HepG2 (cell line): ENCODE results near the gene FOXRED2. TPM values are rescaled to one million over a fixed set of nuclear protein-coding genes. Genes with fewer than 3 reads are reported as not detected.

Source experiments
- ATM ChIP-seq: fragments of 450-650 bp; IDR thresholded peaks from 2 replicates; pipeline ENCODE4 v1.7.1; 2017; ENCODE audit warnings: mild to moderate bottlenecking, borderline replicate concordance
- CTCF ChIP-seq: sonication (generic); formaldehyde crosslinking; IDR thresholded peaks from 2 replicates; pipeline ENCODE4 v1.5.0; 2020; ENCODE audit warnings: mild to moderate bottlenecking, missing genetic modification reagents, moderate library complexity
- FOXK2 ChIP-seq: fragments of 450-650 bp; IDR thresholded peaks from 2 replicates; pipeline ENCODE4 v1.6.1; 2016
- NPAS2 ChIP-seq: sonication (generic); formaldehyde crosslinking; IDR thresholded peaks from 2 replicates; pipeline ENCODE4 v1.8.0; 2022; ENCODE audit warnings: mild to moderate bottlenecking, missing genetic modification reagents, borderline replicate concordance
- PLSCR1 ChIP-seq: sonication (generic); formaldehyde crosslinking; IDR thresholded peaks from 2 replicates; pipeline ENCODE4 v1.5.0; 2020; ENCODE audit warnings: missing genetic modification reagents, mild to moderate bottlenecking, borderline replicate concordance
- STAG1 ChIP-seq: sonication (generic); formaldehyde crosslinking; IDR thresholded peaks from 2 replicates; pipeline ENCODE4 v1.4.0; 2020; ENCODE audit warnings: missing genetic modification reagents
- TAF15 ChIP-seq: fragments of 200-400 bp; formaldehyde crosslinking; IDR thresholded peaks from one replicate; pipeline ENCODE4 v1.6.1; 2018; ENCODE audit warnings: mild to moderate bottlenecking, low read depth, low read length; ENCODE audit not compliant: poor library complexity, severe bottlenecking
- TEAD3 ChIP-seq: optimal IDR thresholded peaks from 2 replicates; pipeline ENCODE3; 2016; ENCODE audit warnings: borderline replicate concordance
- XRCC5 ChIP-seq: fragments of 200-400 bp; formaldehyde crosslinking; optimal IDR thresholded peaks from 2 replicates; pipeline ENCODE3; 2017; ENCODE audit warnings: mild to moderate bottlenecking, low read length
- ZFP36L2 ChIP-seq: sonication (generic); formaldehyde crosslinking; IDR thresholded peaks from 2 replicates; pipeline ENCODE4 v1.4.0; 2020; ENCODE audit warnings: missing genetic modification reagents
- ZFP37 ChIP-seq: sonication (generic); formaldehyde crosslinking; IDR thresholded peaks from 2 replicates; pipeline ENCODE4 v1.4.0; 2020; ENCODE audit warnings: missing genetic modification reagents, borderline replicate concordance
- ZNF503 ChIP-seq: sonication (generic); formaldehyde crosslinking; IDR thresholded peaks from 2 replicates; pipeline ENCODE4 v1.4.0; 2020; ENCODE audit warnings: missing genetic modification reagents
- ZNF772 ChIP-seq: sonication (generic); formaldehyde crosslinking; IDR thresholded peaks from 2 replicates; pipeline ENCODE4 v1.5.0; 2020; ENCODE audit warnings: mild to moderate bottlenecking, missing genetic modification reagents
- polyA plus RNA-seq, 8 experiments: library from polyadenylated mRNA; depleted of rRNA in 3 of 8; stranded (reverse) in 7 of 8; unstranded in 1 of 8; fragments of >200 nt; fragmentation: Illumina TruSeq in 4 of 8; extraction: Trizol in 4 of 8; gene quantifications; 2 replicates each; pipeline versions ENCODE4 v1.2.1 to v1.2.3, GENCODE V29; 2011 to 2016; ENCODE audit warnings: low read depth in 4 of 8, missing spikeins in 1 of 8, mixed read lengths in 1 of 8; ENCODE audit not compliant: insufficient read depth in 1 of 8
- total RNA-seq, 5 experiments: library from RNA; depleted of rRNA; stranded (reverse); fragments of >200 nt; fragmentation: Illumina TruSeq; extraction: Trizol; gene quantifications; 2 replicates each; pipeline ENCODE4 v1.2.3, GENCODE V29; 2016; ENCODE audit warnings: low read depth in 1 of 5
- TF ChIP-seq, protein P1 (sequence below): IDR thresholded peaks from 2 replicates; pipeline ENCODE4 v1.6.1; 2012; ENCODE audit warnings: low read length, improper control_type of control experiment
- TF ChIP-seq, protein P2 (sequence below): sonication (generic); formaldehyde crosslinking; conservative IDR thresholded peaks from 2 replicates; pipeline ENCODE4 v1.4.0; 2020; ENCODE audit warnings: missing genetic modification reagents
- TF ChIP-seq, protein P3 (sequence below): IDR thresholded peaks from 2 replicates; pipeline ENCODE4 v1.6.1; 2016; ENCODE audit warnings: missing biosample characterization, missing genetic modification reagents, low read depth

Gene FOXRED2
- total and polyA plus RNA-seq, 2 of the 13 experiments (the other 11 are each of a cell fraction or from before 2014, with no cell fraction given), result 9.3 to 28.1 TPM

DNA sequence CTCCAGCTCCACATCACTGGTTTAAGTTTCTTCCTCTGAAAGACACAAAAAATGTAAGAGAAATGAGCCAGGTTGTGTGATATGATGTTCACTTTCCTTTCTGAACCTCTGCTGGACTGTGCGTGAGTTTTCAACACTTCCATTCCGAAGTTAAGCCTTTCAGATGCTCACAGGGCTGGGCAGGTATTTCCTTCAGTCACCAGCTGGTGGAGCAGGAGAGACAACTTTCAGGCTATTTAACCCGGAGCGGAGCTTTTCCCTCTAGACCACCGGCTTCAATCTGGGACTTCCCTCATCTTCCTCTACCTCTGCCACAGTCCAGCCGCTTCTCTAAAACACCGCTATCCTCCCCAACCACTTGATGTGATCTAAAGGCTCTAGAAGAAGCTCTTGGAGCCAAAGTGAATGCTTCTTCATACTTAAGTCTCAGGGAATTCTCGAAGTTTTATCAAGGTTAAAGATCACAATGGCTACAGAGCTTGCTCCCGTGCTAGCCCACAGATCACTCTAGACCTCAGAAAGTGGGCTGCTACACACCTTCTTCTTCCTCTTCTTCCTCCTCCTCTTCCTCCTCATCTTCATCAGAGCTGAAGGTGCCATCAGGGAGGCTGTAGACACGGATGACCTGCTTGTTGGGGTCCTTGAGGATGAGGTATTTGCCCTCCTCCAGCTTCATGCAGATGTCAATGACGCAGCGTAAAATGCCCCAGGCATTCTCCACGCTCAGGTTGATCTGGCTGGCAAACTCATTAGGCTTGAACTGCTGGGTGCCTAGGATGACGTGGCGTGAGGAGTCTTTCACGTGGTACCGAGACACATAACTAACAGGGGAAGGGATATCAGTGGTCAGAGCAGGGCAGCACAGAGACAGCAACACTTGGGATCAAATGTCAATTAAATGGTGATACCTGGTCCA is 4.4 kb upstream of the FOXRED2 start (continued):
- peak; percentile 19; the same call in 1 of the 2 replicates for TF ChIP-seq STAG1 (CRISPR knock-in tag)
- TF ChIP-seq PLSCR1 (CRISPR knock-in tag), result no peak
- TF ChIP-seq XRCC5, result no peak
- no peak for TF ChIP-seq ZFP37
- TF ChIP-seq ZNF772 (CRISPR knock-in tag), result no peak
- TF ChIP-seq TEAD3, result peak; percentile 25
- TF ChIP-seq, protein P1, sequence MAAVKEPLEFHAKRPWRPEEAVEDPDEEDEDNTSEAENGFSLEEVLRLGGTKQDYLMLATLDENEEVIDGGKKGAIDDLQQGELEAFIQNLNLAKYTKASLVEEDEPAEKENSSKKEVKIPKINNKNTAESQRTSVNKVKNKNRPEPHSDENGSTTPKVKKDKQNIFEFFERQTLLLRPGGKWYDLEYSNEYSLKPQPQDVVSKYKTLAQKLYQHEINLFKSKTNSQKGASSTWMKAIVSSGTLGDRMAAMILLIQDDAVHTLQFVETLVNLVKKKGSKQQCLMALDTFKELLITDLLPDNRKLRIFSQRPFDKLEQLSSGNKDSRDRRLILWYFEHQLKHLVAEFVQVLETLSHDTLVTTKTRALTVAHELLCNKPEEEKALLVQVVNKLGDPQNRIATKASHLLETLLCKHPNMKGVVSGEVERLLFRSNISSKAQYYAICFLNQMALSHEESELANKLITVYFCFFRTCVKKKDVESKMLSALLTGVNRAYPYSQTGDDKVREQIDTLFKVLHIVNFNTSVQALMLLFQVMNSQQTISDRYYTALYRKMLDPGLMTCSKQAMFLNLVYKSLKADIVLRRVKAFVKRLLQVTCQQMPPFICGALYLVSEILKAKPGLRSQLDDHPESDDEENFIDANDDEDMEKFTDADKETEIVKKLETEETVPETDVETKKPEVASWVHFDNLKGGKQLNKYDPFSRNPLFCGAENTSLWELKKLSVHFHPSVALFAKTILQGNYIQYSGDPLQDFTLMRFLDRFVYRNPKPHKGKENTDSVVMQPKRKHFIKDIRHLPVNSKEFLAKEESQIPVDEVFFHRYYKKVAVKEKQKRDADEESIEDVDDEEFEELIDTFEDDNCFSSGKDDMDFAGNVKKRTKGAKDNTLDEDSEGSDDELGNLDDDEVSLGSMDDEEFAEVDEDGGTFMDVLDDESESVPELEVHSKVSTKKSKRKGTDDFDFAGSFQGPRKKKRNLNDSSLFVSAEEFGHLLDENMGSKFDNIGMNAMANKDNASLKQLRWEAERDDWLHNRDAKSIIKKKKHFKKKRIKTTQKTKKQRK, result no peak
- TF ChIP-seq ZNF503 (CRISPR knock-in tag), result no peak
- TF ChIP-seq NPAS2 (CRISPR knock-in tag), result no peak
- TF ChIP-seq, protein P2, sequence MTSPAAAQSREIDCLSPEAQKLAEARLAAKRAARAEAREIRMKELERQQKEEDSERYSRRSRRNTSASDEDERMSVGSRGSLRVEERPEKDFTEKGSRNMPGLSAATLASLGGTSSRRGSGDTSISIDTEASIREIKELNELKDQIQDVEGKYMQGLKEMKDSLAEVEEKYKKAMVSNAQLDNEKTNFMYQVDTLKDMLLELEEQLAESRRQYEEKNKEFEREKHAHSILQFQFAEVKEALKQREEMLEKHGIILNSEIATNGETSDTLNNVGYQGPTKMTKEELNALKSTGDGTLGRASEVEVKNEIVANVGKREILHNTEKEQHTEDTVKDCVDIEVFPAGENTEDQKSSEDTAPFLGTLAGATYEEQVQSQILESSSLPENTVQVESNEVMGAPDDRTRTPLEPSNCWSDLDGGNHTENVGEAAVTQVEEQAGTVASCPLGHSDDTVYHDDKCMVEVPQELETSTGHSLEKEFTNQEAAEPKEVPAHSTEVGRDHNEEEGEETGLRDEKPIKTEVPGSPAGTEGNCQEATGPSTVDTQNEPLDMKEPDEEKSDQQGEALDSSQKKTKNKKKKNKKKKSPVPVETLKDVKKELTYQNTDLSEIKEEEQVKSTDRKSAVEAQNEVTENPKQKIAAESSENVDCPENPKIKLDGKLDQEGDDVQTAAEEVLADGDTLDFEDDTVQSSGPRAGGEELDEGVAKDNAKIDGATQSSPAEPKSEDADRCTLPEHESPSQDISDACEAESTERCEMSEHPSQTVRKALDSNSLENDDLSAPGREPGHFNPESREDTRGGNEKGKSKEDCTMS, result no peak
- no peak for TF ChIP-seq FOXK2
- TF ChIP-seq, protein P3, sequence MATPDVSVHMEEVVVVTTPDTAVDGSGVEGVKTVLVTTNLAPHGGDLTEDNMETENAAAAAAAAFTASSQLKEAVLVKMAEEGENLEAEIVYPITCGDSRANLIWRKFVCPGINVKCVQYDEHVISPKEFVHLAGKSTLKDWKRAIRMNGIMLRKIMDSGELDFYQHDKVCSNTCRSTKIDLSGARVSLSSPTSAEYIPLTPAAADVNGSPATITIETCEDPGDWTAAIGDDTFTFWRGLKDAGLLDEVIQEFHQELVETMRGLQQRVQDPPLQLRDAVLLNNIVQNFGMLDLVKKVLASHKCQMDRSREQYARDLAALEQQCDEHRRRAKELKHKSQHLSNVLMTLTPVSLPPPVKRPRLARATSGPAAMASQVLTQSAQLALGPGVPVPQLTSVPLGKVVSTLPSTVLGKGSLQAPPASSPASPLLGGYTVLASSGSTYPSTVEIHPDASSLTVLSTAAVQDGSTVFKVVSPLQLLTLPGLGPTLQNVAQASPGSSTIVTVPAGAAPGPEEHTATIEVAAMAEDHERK, result no peak
- no peak for TF ChIP-seq ZFP36L2 (CRISPR knock-in tag)
- no peak for TF ChIP-seq TAF15
- no peak for TF ChIP-seq ATM
- TF ChIP-seq CTCF (CRISPR knock-in tag), result peak; percentile 49
